Mesothelial cell of epicardium (in vitro differentiated cells): ENCODE data around the gene B3GALT6. TPM values are rescaled to one million over a fixed set of nuclear protein-coding genes. Genes with fewer than 3 reads are reported as not detected.
A peak's percentile ranks its signal among the peaks of the same experiment; 100 is the strongest.

Experiments used
- DNase-seq, 2 experiments: peaks; one replicate each; pipeline ENCODE4 v3.0.0; 2021; ENCODE audit warnings: low spot score in 2 of 2; ENCODE audit not compliant: unreplicated experiment in 2 of 2
- H3K27ac Mint-ChIP-seq: 2 replicates; pipeline ENCODE4 v1.8.0; 2021; ENCODE audit warnings: mixed read lengths
- H3K27me3 Mint-ChIP-seq: 2 replicates; pipeline ENCODE4 v1.8.0; 2021; ENCODE audit warnings: low read depth, mixed read lengths
- H3K36me3 Mint-ChIP-seq: 2 replicates; pipeline ENCODE4 v1.8.0; 2021; ENCODE audit warnings: mixed read lengths
- H3K4me1 Mint-ChIP-seq: 2 replicates; pipeline ENCODE4 v1.8.0; 2021; ENCODE audit warnings: mixed read lengths
- H3K4me3 Mint-ChIP-seq: 2 replicates; pipeline ENCODE4 v1.8.0; 2021; ENCODE audit warnings: mild to moderate bottlenecking, moderate library complexity, mixed read lengths
- H3K9me3 Mint-ChIP-seq: 2 replicates; pipeline ENCODE4 v1.8.0; 2021; ENCODE audit warnings: mixed read lengths
- total RNA-seq: library from RNA; stranded (reverse); gene quantifications from 3 replicates; pipeline ENCODE4 v1.2.1, GENCODE V29; 2021
- TF ChIP-seq, protein P1 (sequence below): fragments of 200-600 bp; sonication (generic); IDR thresholded peaks from one replicate; pipeline ENCODE4 v1.5.0; 2021; ENCODE audit warnings: antibody characterized with exemption; ENCODE audit not compliant: unreplicated experiment

The B3GALT6 gene
- total RNA-seq, 1 donor from 2014 or later = 34.1 TPM

DNA sequence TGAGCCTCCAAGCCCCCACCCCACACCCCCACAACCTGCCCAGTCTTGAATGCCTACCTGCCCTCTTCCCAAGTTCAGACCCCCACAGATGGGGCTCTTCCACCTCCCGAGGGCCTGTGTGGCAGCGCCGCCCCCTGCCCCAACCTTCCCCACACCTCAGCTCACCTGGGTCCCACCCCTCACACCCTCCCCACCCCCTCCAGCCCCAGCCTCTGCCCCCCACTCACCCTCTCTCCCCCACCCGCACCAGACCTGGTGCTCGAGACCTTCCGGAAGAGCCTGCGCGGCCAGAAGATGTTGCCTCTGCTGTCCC, 34.9 kb upstream of the B3GALT6 start:
- Mint-ChIP-seq H3K27me3 (peaks cover 5% of the 10 kb centered on the region), H3K27ac (no peak overlapping the region), H3K36me3 (no peaks in the 10 kb centered on the region), H3K4me1 (peaks cover 4% of the 10 kb centered on the region), H3K4me3 (no peak overlapping the region), H3K9me3 (peaks cover 15% of the 10 kb centered on the region)
- no peak for DNase-seq
- TF ChIP-seq, protein P1, sequence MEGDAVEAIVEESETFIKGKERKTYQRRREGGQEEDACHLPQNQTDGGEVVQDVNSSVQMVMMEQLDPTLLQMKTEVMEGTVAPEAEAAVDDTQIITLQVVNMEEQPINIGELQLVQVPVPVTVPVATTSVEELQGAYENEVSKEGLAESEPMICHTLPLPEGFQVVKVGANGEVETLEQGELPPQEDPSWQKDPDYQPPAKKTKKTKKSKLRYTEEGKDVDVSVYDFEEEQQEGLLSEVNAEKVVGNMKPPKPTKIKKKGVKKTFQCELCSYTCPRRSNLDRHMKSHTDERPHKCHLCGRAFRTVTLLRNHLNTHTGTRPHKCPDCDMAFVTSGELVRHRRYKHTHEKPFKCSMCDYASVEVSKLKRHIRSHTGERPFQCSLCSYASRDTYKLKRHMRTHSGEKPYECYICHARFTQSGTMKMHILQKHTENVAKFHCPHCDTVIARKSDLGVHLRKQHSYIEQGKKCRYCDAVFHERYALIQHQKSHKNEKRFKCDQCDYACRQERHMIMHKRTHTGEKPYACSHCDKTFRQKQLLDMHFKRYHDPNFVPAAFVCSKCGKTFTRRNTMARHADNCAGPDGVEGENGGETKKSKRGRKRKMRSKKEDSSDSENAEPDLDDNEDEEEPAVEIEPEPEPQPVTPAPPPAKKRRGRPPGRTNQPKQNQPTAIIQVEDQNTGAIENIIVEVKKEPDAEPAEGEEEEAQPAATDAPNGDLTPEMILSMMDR = no peak

GRCh38 chr1:1197551-1198422, 34.2 kb upstream of the B3GALT6 start:
- TF ChIP-seq, protein P1 = no peak
- Mint-ChIP-seq H3K27ac (no peak overlapping the region), H3K9me3 (peaks cover 14% of the 10 kb centered on the region), H3K4me3 (no peak overlapping the region), H3K36me3 (no peaks in the 10 kb centered on the region), H3K27me3 (peaks cover 5% of the 10 kb centered on the region), H3K4me1 (peaks cover 4% of the 10 kb centered on the region)
- peak in 1 of 2 experiments; percentile 21 for DNase-seq

DNA sequence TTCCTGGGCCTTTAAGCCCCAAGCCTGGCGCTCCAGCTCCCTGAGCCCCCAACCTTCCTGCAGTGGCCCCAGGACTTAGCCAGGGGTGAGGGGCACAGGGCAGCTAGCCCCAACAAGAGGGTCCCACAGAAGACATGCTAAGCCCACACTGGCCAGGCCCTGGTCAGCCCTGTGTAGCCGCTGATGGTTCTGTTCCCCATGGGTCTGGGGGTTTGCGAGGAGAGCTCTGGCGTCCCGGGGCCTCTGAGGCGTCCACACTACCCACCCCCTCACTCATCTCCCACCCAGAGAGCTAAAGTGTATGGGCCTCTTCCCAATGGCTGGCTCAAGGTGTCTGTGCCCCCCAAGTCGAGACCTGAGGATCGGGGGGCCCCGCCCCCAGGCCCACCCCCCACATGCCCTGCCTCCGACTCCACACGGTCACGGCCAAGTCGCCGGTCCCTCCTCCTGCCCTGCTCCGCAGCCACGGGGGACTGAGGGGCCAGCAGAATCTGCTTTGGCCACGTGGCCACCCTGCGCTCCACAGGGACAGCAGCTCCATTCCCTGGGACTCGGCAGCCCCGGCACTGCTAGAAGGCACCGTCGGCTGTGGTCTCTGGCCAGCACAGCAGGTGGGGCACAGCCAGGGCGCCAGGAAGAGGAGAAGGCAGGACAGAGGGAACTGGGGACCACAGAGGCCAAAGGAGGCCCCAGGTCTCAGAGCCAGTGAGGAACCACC, 33.5 kb upstream of the B3GALT6 start:
- peaks cover 5% of the 10 kb centered on the region for H3K27me3 Mint-ChIP-seq
- H3K27ac Mint-ChIP-seq = no peak overlapping the region
- no peak for DNase-seq

GRCh38 chr1:1199141-1199960, 32.7 kb upstream of the B3GALT6 start:
- TF ChIP-seq, protein P1 = no peak
- Mint-ChIP-seq H3K4me3 (peak overlapping the region; percentile 43), H3K27me3 (peaks cover 9% of the 10 kb centered on the region), H3K4me1 (peaks cover 4% of the 10 kb centered on the region), H3K36me3 (no peaks in the 10 kb centered on the region), H3K9me3 (peaks cover 10% of the 10 kb centered on the region), H3K27ac (no peak overlapping the region)
- DNase-seq = no peak

More for the DNA sequence above, 33.5 kb upstream of the B3GALT6 start:
- TF ChIP-seq, protein P1 = no peak
- Mint-ChIP-seq H3K4me3 (no peak overlapping the region), H3K4me1 (peaks cover 4% of the 10 kb centered on the region), H3K36me3 (no peaks in the 10 kb centered on the region), H3K9me3 (peaks cover 14% of the 10 kb centered on the region)
